Colon (tissue), 2 donors: ENCODE data around the gene MED9.

Source experiments
- FAIRE-seq: peaks from 2 replicates; lab custom pipeline; 2012; peaks lifted over from hg19 to GRCh38; lab: Jason Lieb, UNC
- donor health status: control.
- donor health status: control.

The MED9 gene

DNA sequence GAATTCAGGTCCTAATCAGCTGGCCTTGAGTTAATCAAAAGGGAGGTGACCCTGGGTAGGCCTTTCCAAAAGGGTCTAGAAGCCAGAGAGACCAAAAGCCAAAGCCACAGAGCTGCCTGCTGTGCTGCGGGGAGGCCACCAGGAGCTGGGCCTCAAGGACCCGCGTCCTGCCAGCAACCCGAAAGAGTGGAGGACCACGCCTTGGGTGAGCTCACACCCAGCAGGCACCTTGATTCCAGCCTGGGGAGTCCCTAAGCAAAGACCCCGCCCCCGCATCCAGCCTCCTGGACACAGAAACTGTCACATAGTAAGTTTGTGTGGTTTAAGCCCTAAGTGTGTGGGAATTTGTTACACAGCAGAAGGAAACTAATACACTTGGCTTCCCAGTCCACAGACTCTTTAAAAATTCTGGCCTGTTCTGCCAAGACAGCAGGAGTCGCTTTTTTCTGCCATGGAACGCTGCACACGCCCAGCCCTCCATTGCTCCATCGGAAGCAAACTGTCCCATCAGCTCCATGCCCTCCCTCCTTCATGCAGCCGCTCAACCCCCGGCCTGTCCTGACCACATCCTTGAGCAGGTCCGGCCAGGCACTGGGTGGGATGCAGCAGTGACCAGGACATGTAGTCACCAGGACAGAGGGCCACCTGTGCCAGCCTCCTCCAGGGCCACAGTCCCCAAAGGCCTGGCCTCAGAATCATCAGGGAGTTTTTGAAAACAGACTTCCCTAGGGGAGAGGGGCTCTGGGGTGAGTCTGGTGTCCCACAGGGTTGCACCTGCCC, 40.3 kb downstream of the MED9 start:
- no peak for FAIRE-seq

DNA sequence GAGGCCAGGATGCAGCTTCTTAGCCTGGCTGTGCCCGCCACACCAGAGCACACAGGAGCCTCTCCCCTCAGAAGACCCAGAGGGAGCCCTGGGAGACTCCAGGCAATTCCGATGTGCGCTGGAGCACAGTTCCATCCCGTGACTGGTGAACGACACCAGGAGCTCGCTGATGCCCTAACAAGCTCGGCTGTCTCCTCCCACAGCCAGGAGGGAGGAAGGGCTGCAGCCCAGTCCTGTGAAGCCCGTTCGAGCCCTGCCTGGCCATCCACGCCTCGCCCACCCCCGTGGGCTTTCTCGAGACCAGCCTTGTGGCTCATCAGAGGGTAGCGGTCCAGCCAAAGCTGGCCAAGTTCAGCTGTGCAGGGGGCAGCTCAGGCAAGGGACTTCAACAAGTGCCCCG, 41.2 kb downstream of the MED9 start:
- FAIRE-seq, result no peak

- no peak for FAIRE-seq
These were observed 42.2 kb downstream of the MED9 start for GRCh38 chr17:17518951-17519350.

- no peak for FAIRE-seq
These were observed 43.1 kb downstream of the MED9 start for GRCh38 chr17:17519886-17520285.

GRCh38 chr17:17520599-17521232, 43.9 kb downstream of the MED9 start:
- FAIRE-seq, result no peak

GRCh38 chr17:17523001-17523730, 46.4 kb downstream of the MED9 start:
- no peak for FAIRE-seq

DNA sequence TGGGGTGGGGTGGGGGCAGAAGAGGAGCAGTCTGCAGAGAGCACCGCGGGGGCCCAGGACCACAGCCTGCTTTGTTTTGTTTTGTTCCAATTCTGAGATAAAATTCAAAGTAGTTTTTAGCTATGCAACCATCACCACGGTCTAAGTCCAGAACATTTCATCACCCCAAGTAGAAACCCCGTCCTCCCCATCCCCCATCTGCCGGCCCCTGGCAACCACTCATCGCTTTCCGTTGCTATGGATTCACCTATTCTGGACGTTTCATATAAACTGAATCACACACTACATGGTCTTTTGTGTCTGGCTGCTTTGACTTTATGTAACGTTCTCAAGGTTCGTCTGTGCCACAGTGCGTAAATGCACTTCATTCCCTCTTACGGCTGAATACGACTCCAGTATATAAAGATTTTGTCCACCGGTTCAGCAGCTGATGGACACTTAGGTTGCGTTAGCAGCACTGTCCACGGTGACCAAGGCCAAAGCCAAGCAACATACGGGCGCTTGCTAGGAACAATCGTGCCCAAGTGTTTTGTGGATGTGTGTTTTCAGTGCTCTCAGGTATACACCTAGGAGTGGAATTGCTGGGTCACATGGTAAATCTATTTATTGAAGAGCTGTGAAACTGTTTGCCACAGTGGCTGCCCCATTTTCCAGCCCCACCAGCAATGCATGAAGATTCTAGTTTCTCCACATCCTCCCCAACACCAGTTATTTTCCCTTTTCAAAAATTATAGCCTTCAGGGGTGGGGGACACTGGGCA, 47.1 kb downstream of the MED9 start:
- no peak for FAIRE-seq

- FAIRE-seq, result no peak
These were observed 48.5 kb downstream of the MED9 start for GRCh38 chr17:17525311-17525710.

- FAIRE-seq, result no peak
These were observed 49.2 kb downstream of the MED9 start for GRCh38 chr17:17525956-17526355.

GRCh38 chr17:17526369-17526768, 49.6 kb downstream of the MED9 start:
- FAIRE-seq, result no peak

GRCh38 chr17:17527534-17527933, 50.7 kb downstream of the MED9 start:
- no peak for FAIRE-seq

GRCh38 chr17:17527956-17528500, 51.2 kb downstream of the MED9 start:
- FAIRE-seq, result no peak

GRCh38 chr17:17528696-17529652, 52.2 kb downstream of the MED9 start:
- no peak for FAIRE-seq

DNA sequence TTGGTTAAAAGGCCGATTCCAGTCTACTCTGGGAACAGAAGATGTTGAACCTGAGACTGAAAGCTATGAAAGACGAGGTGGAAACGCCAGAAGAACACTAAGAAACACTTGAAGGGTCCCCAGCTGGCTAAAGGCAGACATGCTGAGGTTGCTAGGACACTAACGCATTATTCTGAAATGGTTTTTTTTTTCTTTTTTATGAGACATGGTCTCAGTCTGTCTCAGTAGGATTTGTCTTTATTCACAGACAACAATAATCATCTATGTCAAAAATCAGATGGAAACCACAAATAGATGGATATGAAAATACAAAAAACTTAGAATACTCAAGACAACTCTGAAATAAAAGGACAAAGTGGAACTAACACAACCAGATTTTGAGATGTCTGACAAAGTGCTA, 54.4 kb downstream of the MED9 start:
- FAIRE-seq, result no peak

GRCh38 chr17:17532991-17533390, 56.2 kb downstream of the MED9 start:
- no peak for FAIRE-seq

DNA sequence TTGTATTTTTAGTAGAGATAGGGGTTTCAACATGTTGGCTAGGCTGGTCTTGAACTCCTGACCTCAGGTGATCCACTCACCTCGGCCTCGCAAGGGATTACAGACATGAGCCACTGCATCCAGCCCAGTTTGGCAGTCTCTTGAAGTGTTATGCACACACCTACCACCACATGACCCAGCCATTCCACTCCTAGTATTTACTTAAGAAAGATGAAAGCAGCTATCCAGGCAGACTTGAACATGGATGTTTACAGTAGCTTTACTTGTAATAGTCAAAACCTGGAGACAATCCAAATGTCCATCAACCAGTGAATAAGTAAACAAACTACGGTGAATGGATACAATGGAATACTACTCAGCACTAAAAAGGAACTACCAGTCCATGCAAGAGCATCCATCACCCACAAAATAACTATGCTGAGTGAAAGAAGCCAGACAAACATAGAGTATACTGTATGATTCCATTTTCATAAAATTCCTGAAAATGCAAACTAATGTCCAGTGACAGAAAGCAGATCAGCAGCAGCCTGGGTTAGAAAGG, 57.2 kb downstream of the MED9 start:
- no peak for FAIRE-seq

- no peak for FAIRE-seq
These were observed 59.2 kb downstream of the MED9 start for GRCh38 chr17:17535957-17536356.

- FAIRE-seq, result no peak
These were observed 59.9 kb downstream of the MED9 start for GRCh38 chr17:17536702-17537101.

DNA sequence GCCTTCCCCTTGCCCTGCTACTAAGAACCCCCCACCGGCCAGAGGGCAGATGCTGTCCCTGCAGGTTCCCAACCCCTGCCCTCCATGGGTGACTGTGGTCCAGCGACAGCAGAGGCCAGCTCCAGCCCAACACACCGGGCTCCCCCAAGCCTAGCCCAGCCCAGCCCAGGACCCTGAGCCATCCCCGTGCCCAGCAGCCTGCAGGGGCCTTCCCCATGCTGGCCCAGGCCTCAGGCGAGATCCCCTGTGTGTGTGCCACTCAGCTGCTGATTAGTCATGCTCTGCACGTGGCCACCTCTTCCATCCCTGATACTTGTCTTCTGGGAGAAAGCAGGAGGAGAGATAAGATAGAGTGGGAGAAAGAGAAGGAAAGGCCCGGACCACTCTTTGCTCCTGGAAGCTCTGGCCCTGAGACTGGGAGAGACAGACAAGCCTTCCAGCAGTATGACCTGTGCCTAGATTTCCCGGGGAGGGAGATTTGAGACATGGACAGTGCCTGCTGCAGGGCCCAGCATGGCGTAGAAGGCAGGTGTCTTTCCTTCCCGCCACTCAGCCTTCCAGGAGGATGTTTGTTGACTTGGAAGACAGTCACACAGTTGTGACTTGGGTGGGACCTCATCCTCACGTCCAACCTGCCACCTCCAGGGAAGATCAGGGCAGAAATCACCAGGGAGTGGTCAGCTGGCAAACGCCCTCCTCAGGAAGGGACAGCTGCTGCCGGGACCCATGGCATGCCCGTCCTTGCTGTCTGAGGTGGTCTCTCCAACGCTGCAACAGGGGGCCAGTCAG, 60.7 kb downstream of the MED9 start:
- FAIRE-seq, result no peak
